Measurements from ENCODE around the gene CD300A. TPM values are rescaled to one million over a fixed set of nuclear protein-coding genes. Genes with fewer than 3 reads are reported as not detected.
A peak's percentile ranks its signal among the peaks of the same experiment; 100 is the strongest.

Gene CD300A
- total RNA-seq, 2 donors from 2014 or later: 3.9 to 7.2 TPM

DNA sequence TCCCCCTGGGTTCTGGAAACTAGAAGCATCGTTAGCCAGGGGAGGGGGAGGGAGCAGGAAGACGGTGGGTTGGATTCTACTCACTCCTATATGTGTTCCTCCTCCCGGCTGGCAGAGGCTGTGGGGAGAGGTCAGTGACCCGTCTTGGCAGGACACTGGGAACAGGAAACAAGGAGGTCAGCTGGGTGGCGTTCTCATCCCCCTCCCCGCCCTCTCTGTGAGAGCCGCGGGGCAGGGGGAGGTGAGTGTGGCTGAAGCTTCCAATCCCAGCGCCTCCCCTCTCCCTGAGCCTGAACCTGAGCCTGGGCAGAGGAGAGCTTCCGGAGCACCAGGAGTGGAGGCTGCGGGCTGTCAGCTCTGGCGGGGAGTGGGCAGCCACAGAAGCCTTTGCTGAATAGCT is 22.0 kb upstream of the CD300A start:
- Mint-ChIP-seq H3K4me3 (no peak overlapping the region), H3K27ac (no peak overlapping the region), H3K4me1 (ENCODE audit: low read depth) (peaks cover 19% of the 10 kb centered on the region), H3K9me3 (peaks cover 0 to 2% of the 10 kb centered on the region in 2 donors), H3K36me3 (ENCODE audit: insufficient read depth in 2 of 2) (peaks cover 2% of the 10 kb centered on the region in 2 donors), H3K27me3 (ENCODE audit: low read depth) (no peaks in the 10 kb centered on the region)
- no peak for ATAC-seq (replicated peaks in 1 of 2)
- DNase-seq: no peak

DNA sequence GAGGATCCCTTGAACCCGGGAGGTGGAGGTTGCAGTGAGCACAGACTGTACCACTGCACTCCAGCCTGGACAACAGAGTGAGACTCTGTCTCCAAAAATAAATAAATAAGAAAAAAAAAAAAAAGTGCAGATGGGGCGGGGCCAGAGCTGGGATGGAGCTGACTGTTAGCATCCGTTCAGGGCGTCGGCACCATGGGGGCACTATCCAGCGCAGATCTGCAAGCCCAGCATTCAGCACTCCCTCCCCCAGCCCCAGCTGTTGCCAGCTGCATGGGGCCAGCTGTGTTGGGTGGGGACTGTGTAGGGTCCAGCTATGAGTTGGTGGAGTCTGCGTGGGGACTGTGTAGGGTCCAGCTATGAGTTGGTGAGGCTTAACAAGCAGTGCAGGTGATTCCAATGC is 21.3 kb upstream of the CD300A start:
- no peak for ATAC-seq (replicated peaks in 1 of 2)
- Mint-ChIP-seq H3K27ac (no peak overlapping the region), H3K9me3 (no peaks in the 10 kb centered on the region), H3K36me3 (ENCODE audit: insufficient read depth in 2 of 2) (peaks cover 0 to under 1% of the 10 kb centered on the region in 2 donors), H3K4me3 (no peak overlapping the region), H3K27me3 (ENCODE audit: low read depth) (no peaks in the 10 kb centered on the region), H3K4me1 (ENCODE audit: low read depth) (peaks cover 19% of the 10 kb centered on the region)
- no peak for DNase-seq

DNA sequence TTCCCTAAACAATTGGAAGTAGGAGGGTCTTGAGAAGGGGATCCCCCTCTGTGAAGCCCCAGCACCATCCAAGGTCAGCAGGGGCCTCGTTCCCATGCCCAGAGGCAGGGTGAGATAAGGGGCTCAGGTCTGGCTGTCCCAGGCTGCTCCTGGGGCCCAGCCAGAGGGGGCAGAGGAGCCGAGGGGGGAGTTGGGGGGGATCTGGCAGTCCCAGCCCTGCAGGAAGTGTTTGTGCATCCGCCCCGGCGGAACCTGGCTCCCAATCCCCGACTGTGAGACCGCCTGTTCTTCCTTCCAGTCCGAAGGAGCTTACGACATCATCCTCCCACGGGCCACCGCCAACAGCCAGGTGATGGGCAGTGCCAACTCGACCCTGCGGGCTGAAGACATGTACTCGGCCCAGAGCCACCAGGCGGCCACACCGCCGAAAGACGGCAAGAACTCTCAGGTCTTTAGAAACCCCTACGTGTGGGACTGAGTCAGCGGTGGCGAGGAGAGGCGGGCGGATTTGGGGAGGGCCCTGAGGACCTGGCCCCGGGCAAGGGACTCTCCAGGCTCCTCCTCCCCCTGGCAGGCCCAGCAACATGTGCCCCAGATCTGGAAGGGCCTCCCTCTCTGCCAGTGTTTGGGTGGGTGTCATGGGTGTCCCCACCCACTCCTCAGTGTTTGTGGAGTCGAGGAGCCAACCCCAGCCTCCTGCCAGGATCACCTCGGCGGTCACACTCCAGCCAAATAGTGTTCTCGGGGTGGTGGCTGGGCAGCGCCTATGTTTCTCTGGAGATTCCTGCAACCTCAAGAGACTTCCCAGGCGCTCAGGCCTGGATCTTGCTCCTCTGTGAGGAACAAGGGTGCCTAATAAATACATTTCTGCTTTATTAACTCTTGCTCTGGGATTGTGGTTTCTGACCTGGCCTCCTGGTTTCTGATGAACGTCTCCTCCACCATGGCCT is 19.6 kb upstream of the CD300A start:
- DNase-seq: peak; percentile 66 to 67
- peaks cover 19% of the 10 kb centered on the region for H3K4me1 Mint-ChIP-seq (ENCODE audit: low read depth)
- no peak overlapping the region for H3K27ac Mint-ChIP-seq
- ATAC-seq (replicated peaks in 1 of 2): peak; percentile 93 to 94
- H3K9me3 Mint-ChIP-seq: no peaks in the 10 kb centered on the region
- no peaks in the 10 kb centered on the region for H3K27me3 Mint-ChIP-seq (ENCODE audit: low read depth)
- H3K36me3 Mint-ChIP-seq (ENCODE audit: insufficient read depth in 2 of 2): no peaks in the 10 kb centered on the region
- H3K4me3 Mint-ChIP-seq: peak overlapping the region; percentile 75 to 76

DNA sequence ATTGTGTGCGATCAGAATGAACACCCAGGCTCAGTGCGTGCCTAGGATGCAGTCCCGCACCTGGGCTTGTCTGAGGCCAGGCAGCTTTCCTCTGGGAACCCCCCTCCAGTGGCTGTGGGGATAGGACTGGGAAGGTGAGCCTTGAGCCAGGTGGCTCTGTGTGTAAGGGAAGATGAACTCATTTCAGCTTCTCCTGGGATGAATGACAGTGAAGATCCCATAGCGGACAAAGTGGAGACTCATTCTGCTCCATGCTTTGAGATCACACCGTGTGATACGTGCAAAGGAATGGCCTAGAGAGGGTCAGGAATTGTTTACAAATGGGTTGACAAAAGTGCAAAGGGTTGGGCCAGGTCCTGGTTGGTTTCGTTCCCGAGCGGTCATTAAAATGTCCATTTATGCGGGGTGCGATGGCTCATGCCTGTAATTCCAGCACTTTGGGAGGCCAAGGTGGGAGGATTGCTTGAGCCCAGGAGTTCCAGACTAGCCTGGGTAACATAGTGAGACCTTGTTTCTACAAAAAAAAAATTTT is 18.7 kb upstream of the CD300A start:
- Mint-ChIP-seq H3K4me1 (ENCODE audit: low read depth) (peaks cover 16% of the 10 kb centered on the region), H3K9me3 (no peaks in the 10 kb centered on the region), H3K27me3 (ENCODE audit: low read depth) (peaks cover 2% of the 10 kb centered on the region), H3K4me3 (no peak overlapping the region), H3K36me3 (ENCODE audit: insufficient read depth in 2 of 2) (no peaks in the 10 kb centered on the region), H3K27ac (no peak overlapping the region)
- no peak for ATAC-seq (replicated peaks in 1 of 2)
- DNase-seq: no peak

DNA sequence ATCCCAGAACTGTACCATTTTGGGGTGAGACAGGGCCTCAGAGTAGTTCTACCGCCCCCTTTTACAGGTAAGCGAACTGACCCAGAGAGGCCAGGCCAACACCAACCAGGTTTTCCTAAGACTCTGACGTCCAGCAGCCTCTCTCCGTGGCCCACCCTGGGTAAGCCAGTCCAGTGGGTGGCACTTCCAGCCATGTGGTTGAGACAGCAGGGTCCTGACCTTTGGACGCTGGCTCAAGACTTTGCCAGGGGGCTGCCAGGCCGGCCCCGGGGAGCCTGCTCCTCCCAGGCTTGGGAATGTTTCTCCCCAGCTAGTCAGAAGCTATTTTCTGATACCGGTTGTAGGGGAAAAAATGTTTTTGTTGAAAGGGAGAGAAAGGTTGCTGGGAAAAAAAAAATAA is 17.7 kb upstream of the CD300A start:
- Mint-ChIP-seq H3K36me3 (ENCODE audit: insufficient read depth in 2 of 2) (no peaks in the 10 kb centered on the region), H3K9me3 (no peaks in the 10 kb centered on the region), H3K4me1 (ENCODE audit: low read depth) (peaks cover 11% of the 10 kb centered on the region), H3K4me3 (no peak overlapping the region), H3K27ac (no peak overlapping the region), H3K27me3 (ENCODE audit: low read depth) (peaks cover 5% of the 10 kb centered on the region)
- no peak for ATAC-seq (replicated peaks in 1 of 2)
- DNase-seq: no peak

DNA sequence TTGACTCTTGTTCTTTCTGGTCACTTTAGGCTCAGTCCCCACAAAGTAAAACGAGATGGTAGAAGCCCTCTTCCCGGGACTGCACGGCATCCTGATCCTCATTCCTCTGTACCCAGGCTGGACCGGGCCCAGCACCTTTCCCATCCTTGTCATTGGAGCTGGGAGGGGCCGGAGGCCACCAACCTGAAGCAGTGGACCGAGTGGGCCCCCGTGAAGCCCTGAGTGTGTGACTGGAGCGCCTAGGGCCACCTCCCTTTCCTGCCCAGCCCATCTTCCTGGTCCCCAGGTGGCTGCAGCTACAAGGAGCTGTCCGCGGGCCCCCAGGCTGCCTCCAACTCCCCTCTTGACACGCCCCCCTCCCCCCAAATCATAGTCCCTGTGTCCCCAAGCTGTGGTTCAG is 17.1 kb upstream of the CD300A start:
- peaks cover 5% of the 10 kb centered on the region for H3K27me3 Mint-ChIP-seq (ENCODE audit: low read depth)
- DNase-seq (no peak), ATAC-seq (replicated peaks in 1 of 2) (no peak)
- no peak overlapping the region for H3K4me3 Mint-ChIP-seq
- no peak overlapping the region for H3K27ac Mint-ChIP-seq
- H3K9me3 Mint-ChIP-seq: no peaks in the 10 kb centered on the region
- peaks cover 11% of the 10 kb centered on the region for H3K4me1 Mint-ChIP-seq (ENCODE audit: low read depth)
- H3K36me3 Mint-ChIP-seq (ENCODE audit: insufficient read depth in 2 of 2): no peaks in the 10 kb centered on the region

DNA sequence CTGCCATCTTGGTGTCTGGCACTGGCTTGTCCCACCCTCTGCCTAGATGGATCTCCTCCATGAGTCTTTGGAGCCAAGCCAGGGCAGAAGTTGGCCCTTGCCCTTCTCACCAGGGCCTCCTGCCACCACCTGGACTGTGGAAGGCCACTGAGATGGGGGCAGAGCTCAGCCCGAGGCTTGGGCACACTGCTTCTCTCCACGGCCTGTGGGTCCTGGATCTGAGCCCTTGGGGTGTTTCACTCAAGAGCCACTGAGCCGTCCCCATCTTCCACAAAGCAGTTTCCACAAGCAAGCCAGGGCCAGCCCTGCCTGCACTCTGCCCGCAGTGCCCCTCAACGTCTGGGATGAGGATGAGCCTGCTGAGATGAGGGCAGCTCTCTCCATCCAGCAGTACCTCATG is 16.7 kb upstream of the CD300A start:
- Mint-ChIP-seq H3K9me3 (no peaks in the 10 kb centered on the region), H3K27ac (no peak overlapping the region), H3K4me1 (ENCODE audit: low read depth) (peaks cover 11% of the 10 kb centered on the region), H3K4me3 (no peak overlapping the region), H3K27me3 (ENCODE audit: low read depth) (peaks cover 5% of the 10 kb centered on the region), H3K36me3 (ENCODE audit: insufficient read depth in 2 of 2) (no peaks in the 10 kb centered on the region)
- DNase-seq: no peak
- no peak for ATAC-seq (replicated peaks in 1 of 2)

DNA sequence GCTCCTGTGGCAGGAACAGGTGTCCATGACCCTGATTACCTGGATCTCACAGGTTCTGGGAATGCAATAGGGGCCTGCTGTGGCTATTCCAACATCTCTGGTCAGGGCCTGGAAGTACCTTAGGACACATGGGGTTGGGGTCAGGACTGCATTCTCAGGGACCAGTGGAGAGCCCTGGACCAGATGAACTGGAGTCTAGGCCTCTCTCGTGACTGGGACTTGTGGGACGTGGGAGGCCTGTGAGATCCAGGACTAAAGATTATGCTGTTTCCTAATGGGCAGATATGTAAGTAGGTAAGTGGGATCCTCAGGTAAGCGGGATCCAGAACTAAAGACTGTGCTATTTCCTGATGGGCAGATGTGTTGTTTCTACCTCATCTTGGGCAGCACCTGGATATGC is 16.2 kb upstream of the CD300A start:
- Mint-ChIP-seq H3K27me3 (ENCODE audit: low read depth) (peaks cover 5% of the 10 kb centered on the region), H3K27ac (no peak overlapping the region), H3K9me3 (no peaks in the 10 kb centered on the region), H3K36me3 (ENCODE audit: insufficient read depth in 2 of 2) (no peaks in the 10 kb centered on the region), H3K4me3 (no peak overlapping the region), H3K4me1 (ENCODE audit: low read depth) (peaks cover 11% of the 10 kb centered on the region)
- DNase-seq: no peak
- no peak for ATAC-seq (replicated peaks in 1 of 2)

DNA sequence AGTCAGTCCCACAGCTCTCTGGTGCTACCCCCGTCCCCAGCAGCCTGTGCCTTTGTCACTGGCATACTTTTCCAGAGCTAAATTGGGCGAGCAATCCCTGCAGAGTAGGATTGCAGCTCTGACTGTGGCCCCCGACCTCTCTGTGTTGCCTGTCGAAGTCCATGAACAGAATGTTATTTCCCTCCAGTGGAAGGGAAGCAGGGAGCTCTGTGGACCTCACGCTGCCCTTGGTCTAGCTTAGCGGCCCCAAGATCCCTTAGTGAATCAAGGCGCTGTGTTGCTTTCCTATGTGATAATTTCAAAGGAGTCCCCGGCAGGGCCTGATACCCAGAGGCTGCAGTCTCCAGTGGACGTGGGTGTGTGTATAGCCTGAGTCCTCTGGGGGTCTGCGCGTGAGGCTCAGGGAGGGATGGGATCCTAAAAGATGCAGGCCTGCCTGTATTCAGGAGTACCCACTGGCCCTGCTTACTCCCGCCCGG is 15.5 kb upstream of the CD300A start:
- Mint-ChIP-seq H3K4me3 (no peak overlapping the region), H3K27ac (no peak overlapping the region), H3K27me3 (ENCODE audit: low read depth) (peaks cover 5% of the 10 kb centered on the region), H3K9me3 (no peaks in the 10 kb centered on the region), H3K4me1 (ENCODE audit: low read depth) (peaks cover 11% of the 10 kb centered on the region), H3K36me3 (ENCODE audit: insufficient read depth in 2 of 2) (no peaks in the 10 kb centered on the region)
- ATAC-seq (replicated peaks in 1 of 2) (no peak), DNase-seq (no peak)

DNA sequence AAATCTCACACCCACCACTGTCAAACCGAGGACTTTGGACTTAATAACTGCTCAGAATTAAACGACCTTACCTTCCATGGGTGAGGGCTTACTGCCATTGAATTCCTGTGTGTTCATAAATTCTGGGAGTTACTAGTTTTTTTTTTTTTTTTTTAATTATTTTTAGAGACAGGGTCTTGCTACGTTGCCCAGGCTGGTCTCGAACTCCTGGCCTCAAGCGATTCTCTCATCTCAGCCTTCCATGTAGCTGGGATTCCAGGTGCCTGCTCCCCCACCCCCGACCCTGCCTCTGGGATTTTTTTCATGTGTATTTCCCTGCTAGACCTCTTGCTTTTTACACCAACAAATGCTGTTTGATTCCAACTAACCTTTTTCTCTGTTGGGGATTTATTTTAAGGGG is 14.9 kb upstream of the CD300A start:
- Mint-ChIP-seq H3K36me3 (ENCODE audit: insufficient read depth in 2 of 2) (no peaks in the 10 kb centered on the region), H3K9me3 (no peaks in the 10 kb centered on the region), H3K4me3 (no peak overlapping the region), H3K27me3 (ENCODE audit: low read depth) (peaks cover 5% of the 10 kb centered on the region), H3K4me1 (ENCODE audit: low read depth) (peaks cover 10% of the 10 kb centered on the region), H3K27ac (no peak overlapping the region)
- no peak for DNase-seq
- ATAC-seq (replicated peaks in 1 of 2): no peak

DNA sequence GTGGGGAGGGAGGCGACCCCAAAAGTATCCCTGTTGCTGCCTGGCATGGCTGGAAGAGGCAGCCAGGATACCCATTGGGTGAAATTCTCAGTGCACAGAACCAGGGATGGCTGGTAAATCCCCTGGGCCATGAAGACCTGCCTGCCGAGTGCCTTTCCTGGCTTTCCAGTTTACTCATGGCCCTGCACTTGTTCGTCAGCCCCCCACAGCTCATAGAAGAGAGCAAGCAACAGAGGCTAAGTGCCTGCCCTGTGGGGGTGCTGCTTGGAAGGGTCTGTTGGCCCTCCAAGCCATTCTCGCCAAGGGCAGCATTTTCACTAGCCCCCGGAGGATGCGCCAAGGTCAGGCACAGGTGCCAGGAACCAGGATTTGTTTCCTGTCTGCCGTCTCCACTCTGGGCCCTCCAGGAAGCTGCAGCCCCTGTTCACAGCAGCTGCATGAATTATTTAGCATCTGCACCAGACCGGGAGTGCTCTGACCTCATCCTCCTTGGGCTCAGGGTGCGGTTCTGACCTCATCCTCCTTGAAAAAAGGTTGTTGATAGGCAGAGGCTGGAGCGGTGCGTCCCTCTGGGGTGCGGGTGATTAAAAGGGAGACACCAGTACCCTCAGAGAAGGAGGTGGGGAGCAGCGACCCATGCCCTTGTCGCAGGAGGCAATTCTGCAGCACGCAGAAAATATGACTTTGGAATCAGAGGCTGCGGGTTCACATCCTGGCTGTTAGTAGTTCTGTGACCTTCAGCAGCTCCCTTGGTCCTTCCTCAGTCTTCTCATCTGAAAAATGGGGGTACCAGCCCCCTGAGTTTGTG is 14.2 kb upstream of the CD300A start:
- peaks cover 6% of the 10 kb centered on the region for H3K4me1 Mint-ChIP-seq (ENCODE audit: low read depth)
- H3K36me3 Mint-ChIP-seq (ENCODE audit: insufficient read depth in 2 of 2): no peaks in the 10 kb centered on the region
- ATAC-seq (replicated peaks in 1 of 2) (no peak), DNase-seq (no peak)
- peaks cover 5% of the 10 kb centered on the region for H3K27me3 Mint-ChIP-seq (ENCODE audit: low read depth)
- H3K4me3 Mint-ChIP-seq: no peak overlapping the region
- H3K27ac Mint-ChIP-seq: no peak overlapping the region
- H3K9me3 Mint-ChIP-seq: no peaks in the 10 kb centered on the region

DNA sequence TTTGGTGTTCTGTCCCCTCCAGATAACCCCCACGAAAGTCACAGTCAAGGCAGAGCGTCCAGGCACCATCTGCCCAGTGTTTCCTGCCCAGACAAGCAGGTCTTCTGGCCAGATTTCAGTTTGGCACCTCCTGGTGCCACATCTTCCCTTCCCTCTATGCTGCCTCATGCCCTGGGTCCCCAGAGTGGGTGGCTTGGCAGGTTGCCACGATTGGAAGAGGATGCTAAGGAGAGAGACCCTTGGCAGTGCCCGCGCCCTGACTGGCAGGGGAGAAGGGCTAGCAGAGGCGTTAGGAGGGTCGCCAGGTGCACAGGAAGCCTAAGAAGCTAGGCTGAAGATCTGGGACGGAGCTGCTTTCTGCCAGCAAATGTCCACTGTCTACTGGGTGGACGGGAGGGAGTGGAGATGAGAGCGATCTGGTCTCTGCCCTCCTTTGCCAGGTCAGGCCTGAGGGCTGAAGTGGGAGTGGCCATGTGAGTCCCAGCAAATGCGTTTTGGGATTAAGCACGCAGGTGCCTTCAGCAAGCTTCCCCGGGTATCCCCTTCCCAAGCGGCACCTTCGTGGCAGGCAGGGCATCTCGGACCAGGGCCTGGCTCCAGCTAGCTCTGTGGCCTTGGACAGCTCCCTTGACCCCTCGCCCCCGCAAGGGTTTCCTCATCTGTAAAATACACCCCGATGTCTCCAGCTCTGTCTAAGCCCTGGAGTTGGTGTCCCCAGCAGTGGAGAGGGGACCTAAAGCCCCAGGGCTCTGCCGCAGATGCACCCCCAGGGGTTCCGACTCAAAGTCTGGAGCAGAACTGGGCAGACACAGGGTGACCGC is 13.4 kb upstream of the CD300A start:
- no peaks in the 10 kb centered on the region for H3K36me3 Mint-ChIP-seq (ENCODE audit: insufficient read depth in 2 of 2)
- DNase-seq (no peak), ATAC-seq (replicated peaks in 1 of 2) (no peak)
- H3K4me1 Mint-ChIP-seq (ENCODE audit: low read depth): peaks cover 3% of the 10 kb centered on the region
- H3K9me3 Mint-ChIP-seq: no peaks in the 10 kb centered on the region
- no peak overlapping the region for H3K27ac Mint-ChIP-seq
- peak overlapping the region; percentile 36 to 55 for H3K4me3 Mint-ChIP-seq
- H3K27me3 Mint-ChIP-seq (ENCODE audit: low read depth): peaks cover 5% of the 10 kb centered on the region

Data from activated T-cell treated with anti-CD3 and anti-CD28 coated beads, Interleukin-2, amount 50 U/mL, for 72 hours (primary cell).